ENCODE data around the gene SYPL1. TPM values are rescaled to one million over a fixed set of nuclear protein-coding genes. Genes with fewer than 3 reads are reported as not detected.

SYPL1 gene
- total and polyA plus RNA-seq, 2 donors (not counting 3 experiments of a cell fraction or from before 2014, with no cell fraction given): 59.8 to 67.1 TPM

DNA sequence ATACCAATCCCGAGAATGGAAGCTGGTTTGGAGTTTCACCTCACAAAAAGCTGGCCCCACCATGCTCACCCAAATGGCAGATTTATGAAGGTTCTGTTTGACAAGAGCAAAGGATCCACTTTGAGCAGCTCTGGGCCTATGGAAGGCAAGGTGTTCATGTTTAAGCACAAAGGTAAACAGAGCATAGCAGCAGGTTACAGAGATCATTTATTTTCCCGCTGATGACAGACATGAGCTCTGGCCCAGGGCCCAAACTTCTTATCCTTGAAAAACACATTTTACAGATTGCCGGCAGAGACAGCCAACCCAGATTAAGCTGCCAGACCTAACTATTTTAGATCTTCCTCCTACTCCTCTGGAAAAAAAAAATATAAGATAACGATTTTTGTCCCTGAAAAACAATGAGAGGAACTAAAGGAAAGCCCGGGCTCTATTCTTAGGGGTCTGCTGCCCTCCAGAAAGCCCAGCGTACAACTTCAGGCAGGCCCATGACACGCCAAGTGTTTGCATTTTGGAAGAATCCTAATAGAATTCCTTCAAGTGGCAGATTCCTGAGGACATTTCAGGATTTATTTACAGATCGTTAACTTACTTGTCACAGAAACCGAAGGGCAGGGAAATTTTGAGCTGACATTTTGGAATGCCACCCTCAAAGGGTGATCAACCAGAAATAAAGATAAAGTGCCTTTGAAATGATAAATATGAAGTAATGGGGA is 40.0 kb downstream of the SYPL1 start:
- FAIRE-seq (peak; percentile 84), DNase-seq (ENCODE audit: low read depth, low spot score) (peak; percentile 96)
- peak overlapping the region; percentile 65 for H2AFZ ChIP-seq (ENCODE audit: low read depth, low read length)
- peak overlapping the region; percentile 3 for H3K4me2 ChIP-seq (ENCODE audit: insufficient read depth, low read length)
- TF ChIP-seq, protein P1, sequence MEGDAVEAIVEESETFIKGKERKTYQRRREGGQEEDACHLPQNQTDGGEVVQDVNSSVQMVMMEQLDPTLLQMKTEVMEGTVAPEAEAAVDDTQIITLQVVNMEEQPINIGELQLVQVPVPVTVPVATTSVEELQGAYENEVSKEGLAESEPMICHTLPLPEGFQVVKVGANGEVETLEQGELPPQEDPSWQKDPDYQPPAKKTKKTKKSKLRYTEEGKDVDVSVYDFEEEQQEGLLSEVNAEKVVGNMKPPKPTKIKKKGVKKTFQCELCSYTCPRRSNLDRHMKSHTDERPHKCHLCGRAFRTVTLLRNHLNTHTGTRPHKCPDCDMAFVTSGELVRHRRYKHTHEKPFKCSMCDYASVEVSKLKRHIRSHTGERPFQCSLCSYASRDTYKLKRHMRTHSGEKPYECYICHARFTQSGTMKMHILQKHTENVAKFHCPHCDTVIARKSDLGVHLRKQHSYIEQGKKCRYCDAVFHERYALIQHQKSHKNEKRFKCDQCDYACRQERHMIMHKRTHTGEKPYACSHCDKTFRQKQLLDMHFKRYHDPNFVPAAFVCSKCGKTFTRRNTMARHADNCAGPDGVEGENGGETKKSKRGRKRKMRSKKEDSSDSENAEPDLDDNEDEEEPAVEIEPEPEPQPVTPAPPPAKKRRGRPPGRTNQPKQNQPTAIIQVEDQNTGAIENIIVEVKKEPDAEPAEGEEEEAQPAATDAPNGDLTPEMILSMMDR (IDR thresholded peaks at IDR 0.05; ENCODE audit: extremely low read depth in 1 of 2, insufficient read depth in 1 of 2, low read depth in 1 of 2, low read length in 2 of 2): no peak
- TF ChIP-seq EZH2 (IDR thresholded peaks at IDR 0.05; ENCODE audit: borderline replicate concordance, low read depth, low read length, severe bottlenecking) (no peak), JUN (IDR thresholded peaks at IDR 0.05; ENCODE audit: borderline replicate concordance, insufficient read depth, insufficient read length, low read depth) (no peak), MYC (IDR thresholded peaks at IDR 0.05; ENCODE audit: low read depth, low read length) (no peak), POLR2A (IDR thresholded peaks at IDR 0.05; ENCODE audit: low read depth, low read length) (no peak), FOS (IDR thresholded peaks at IDR 0.05; ENCODE audit: borderline replicate concordance, insufficient read depth, low read length) (no peak), GATA2 (IDR thresholded peaks at IDR 0.05; ENCODE audit: insufficient read depth, insufficient read length, low read depth, low read length) (no peak), POLR2AphosphoS5 (IDR thresholded peaks at IDR 0.05; ENCODE audit: insufficient read depth, low read depth, low read length) (no peak)
- TF ChIP-seq, protein P2, sequence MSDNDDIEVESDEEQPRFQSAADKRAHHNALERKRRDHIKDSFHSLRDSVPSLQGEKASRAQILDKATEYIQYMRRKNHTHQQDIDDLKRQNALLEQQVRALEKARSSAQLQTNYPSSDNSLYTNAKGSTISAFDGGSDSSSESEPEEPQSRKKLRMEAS (IDR thresholded peaks at IDR 0.05; ENCODE audit: insufficient read depth, insufficient read length): no peak
- peaks cover 20% of the 10 kb centered on the region for H3K4me1 ChIP-seq (ENCODE audit: control insufficient read depth, extremely low read depth, insufficient read depth, low read length)
- no TSS peak for BruUV-seq (replicated peaks)
- H3K27ac ChIP-seq (ENCODE audit: insufficient read depth, low read depth, low read length): peak overlapping the region; percentile 60
- POLR2A ChIA-PET: interaction anchor here (1.0 to 1.7 kb wide), 3 partner anchors 27 to 213 kb away, joined by 3 to 7 read pairs (median 3); partner anchors contain the start of genes NAMPT and SYPL1
- H3K9ac ChIP-seq (replicated peaks; ENCODE audit: extremely low read depth, insufficient read depth, low read length): peak overlapping the region; percentile 19
- intact Hi-C loops (cut with micrococcal nuclease) (no loop called here), dilution Hi-C loops (cut with MboI; ENCODE audit: extremely low pct_ligation_motif_present, low sequenced_read_pairs) (loop anchor here (25.0 kb wide), 1 partner anchor 90 kb away; no protein-coding TSS in a partner anchor)
- CTCF ChIA-PET: interaction anchor here (0.6 to 2.6 kb wide), 12 partner anchors 10 to 100 kb away, joined by 3 to 21 read pairs (median 4); partner anchors contain the start of gene SYPL1
- no peaks in the 10 kb centered on the region for H4K20me1 ChIP-seq (replicated peaks; ENCODE audit: control insufficient read depth, extremely low read depth, insufficient read depth, low read length)
- no peak overlapping the region for H3K4me3 ChIP-seq (replicated peaks in 1 of 3; ENCODE audit: insufficient read depth in 1 of 3, low read depth in 1 of 3, low read length in 3 of 3)
- H3K36me3 ChIP-seq (ENCODE audit: control insufficient read depth in 2 of 2, extremely low read depth in 1 of 2, insufficient read depth in 2 of 2, low read length in 2 of 2): no peaks in the 10 kb centered on the region
- H3K9me3 ChIP-seq (replicated peaks; ENCODE audit: control insufficient read depth, insufficient read depth, low read length): no peaks in the 10 kb centered on the region
- H3K27me3 ChIP-seq (ENCODE audit: control insufficient read depth in 2 of 2, insufficient read depth in 2 of 2, low read length in 2 of 2): no peaks in the 10 kb centered on the region
- no peaks in the 10 kb centered on the region for H3K79me2 ChIP-seq (ENCODE audit: control insufficient read depth, insufficient read depth, low read length)
- H3K9me1 ChIP-seq (replicated peaks; ENCODE audit: control insufficient read depth, extremely low read depth, insufficient read depth, low read length): no peaks in the 10 kb centered on the region

Measured in endothelial cell of umbilical vein (primary cell).